Transverse colon (tissue), 4 donors: ENCODE measurements around the gene ZC3H12C. TPM values are rescaled to one million over a fixed set of nuclear protein-coding genes. Genes with fewer than 3 reads are reported as not detected.

Experiments
- DNase-seq: peaks from one replicate; pipeline ENCODE4 v3.0.0-alpha.2; 2019
- H3K27ac ChIP-seq, 4 donors: fragments of 200-600 bp; sonication (generic); 2 replicates each; pipeline ENCODE4 v1.5.1; 2016 to 2018; ENCODE audit warnings: inconsistent platforms in 4 of 4
- H3K27me3 ChIP-seq: fragments of 200-600 bp; sonication (generic); 2 replicates; pipeline ENCODE4 v1.5.1; 2017; ENCODE audit warnings: inconsistent platforms
- H3K36me3 ChIP-seq, 4 donors: fragments of 200-600 bp; sonication (generic); 2 replicates each; pipeline ENCODE4 v1.5.1; 2017 to 2019; ENCODE audit warnings: inconsistent platforms in 4 of 4
- H3K4me1 ChIP-seq, 4 donors: fragments of 200-600 bp; sonication (generic); 2 replicates each; pipeline ENCODE4 v1.5.1; 2017 to 2020; ENCODE audit warnings: inconsistent platforms in 4 of 4
- H3K4me3 ChIP-seq, 4 donors: fragments of 200-600 bp; sonication (generic); 1 replicate in 1 of 4; 2 replicates in 3 of 4; pipeline versions ENCODE4 v1.5.1 to v1.6.1; 2017 to 2019; ENCODE audit warnings: inconsistent platforms in 4 of 4
- H3K9me3 ChIP-seq, 2 donors: fragments of 200-600 bp; sonication (generic); 2 replicates each; pipeline ENCODE4 v1.5.1; 2017 to 2019; ENCODE audit warnings: inconsistent platforms in 2 of 2
- CTCF ChIP-seq, 5 experiments: fragments of 200-600 bp in 3 of 5; fragments of 450-650 bp in 2 of 5; sonication (generic) in 3 of 5; IDR thresholded peaks; 1 replicate in 2 of 5; 2 replicates in 3 of 5; pipeline ENCODE4 v1.5.1; 2016 to 2017; ENCODE audit warnings: antibody characterized with exemption in 5 of 5, inconsistent platforms in 3 of 5, mild to moderate bottlenecking in 2 of 5, moderate library complexity in 1 of 5
- EP300 ChIP-seq: sonication (generic); formaldehyde crosslinking; IDR thresholded peaks from one replicate; pipeline ENCODE4 v1.6.1; 2017; ENCODE audit warnings: antibody characterized with exemption, low read depth
- POLR2A ChIP-seq: fragments of 450-650 bp; IDR thresholded peaks from one replicate; pipeline ENCODE4 v1.6.1; 2016; ENCODE audit warnings: antibody characterized with exemption, mild to moderate bottlenecking, moderate library complexity
- POLR2AphosphoS5 ChIP-seq, 3 donors: sonication (generic); formaldehyde crosslinking; IDR thresholded peaks; one replicate each; pipeline ENCODE4 v1.6.1; 2016; ENCODE audit warnings: antibody characterized with exemption in 3 of 3
- WGBS, 2 donors: methylation state at CpG; one replicate each; pipeline ENCODE4 v1.1.5; 2018; ENCODE audit warnings: low coverage in 1 of 2; 5-methylcytosine and 5-hydroxymethylcytosine counted together
- in situ Hi-C, 4 donors: fragments of 200-750 bp; cut with MboI; loops; one replicate each; pipeline versions ENCODE4 v1.15.0 to v1.15.1; 2017; ENCODE audit warnings: low sequenced_read_pairs in 3 of 4, low pct_ligation_motif_present in 1 of 4, low pct_unique_long_range_greater_than_20kb in 1 of 4
- intact Hi-C: fragments of 100-400 bp; cut with DNase I; formaldehyde crosslinking; loops from one replicate; pipeline ENCODE4 v1.15.1; 2023; ENCODE audit warnings: low total_unique reads
- total RNA-seq, 4 donors: library from RNA; depleted of rRNA; stranded (reverse); fragments of >200 nt; gene quantifications; one replicate each; pipeline ENCODE4 v1.1.0, GENCODE V29; 2016

Gene ZC3H12C
- total RNA-seq, 4 donors from 2014 or later: 6.4 to 21.2 (median 14.4) TPM

GRCh38 chr11:110168033-110168803 is 75.0 kb downstream of the ZC3H12C start:
- intact Hi-C loops (no loop called here), in situ Hi-C loops (loop anchor here in 1 of 4 donors (25.0 kb wide), 1 partner anchor 206 kb away; no protein-coding TSS in a partner anchor)
- H3K27me3 ChIP-seq: no peaks in the 10 kb centered on the region
- WGBS, 2 donors: 79 to 83% methylated on average over 5 of the region's 5 CpGs
- TF ChIP-seq POLR2AphosphoS5 (IDR thresholded peaks at IDR 0.05) (no peak), POLR2A (no peak), CTCF (IDR thresholded peaks at IDR 0.05) (no peak), EP300 (no peak)
- H3K9me3 ChIP-seq: no peaks in the 10 kb centered on the region
- DNase-seq: no peak
- no peak overlapping the region for H3K27ac ChIP-seq
- no peaks in the 10 kb centered on the region for H3K4me1 ChIP-seq
- no peak overlapping the region for H3K4me3 ChIP-seq
- peaks cover 0 to 9% (median 0%) of the 10 kb centered on the region in 4 donors for H3K36me3 ChIP-seq

- no peak overlapping the region for H3K27ac ChIP-seq
- DNase-seq: no peak
- TF ChIP-seq POLR2AphosphoS5 (IDR thresholded peaks at IDR 0.05) (no peak), CTCF (IDR thresholded peaks at IDR 0.05) (no peak), POLR2A (no peak), EP300 (no peak)
- no peaks in the 10 kb centered on the region for H3K9me3 ChIP-seq
- no peak overlapping the region for H3K4me3 ChIP-seq
- intact Hi-C loops (no loop called here), in situ Hi-C loops (loop anchor here in 1 of 4 donors (25.0 kb wide), 1 partner anchor 207 kb away; no protein-coding TSS in a partner anchor)
- peaks cover 0 to 4% (median 0%) of the 10 kb centered on the region in 4 donors for H3K36me3 ChIP-seq
- 44 to 56% methylated on average over 2 of the region's 2 CpGs for WGBS, 2 donors
- H3K27me3 ChIP-seq: no peaks in the 10 kb centered on the region
- H3K4me1 ChIP-seq: peaks cover 0 to 12% (median 2%) of the 10 kb centered on the region in 4 donors
Observed at GRCh38 chr11:110169738-110170137, 76.5 kb downstream of the ZC3H12C start.

DNA sequence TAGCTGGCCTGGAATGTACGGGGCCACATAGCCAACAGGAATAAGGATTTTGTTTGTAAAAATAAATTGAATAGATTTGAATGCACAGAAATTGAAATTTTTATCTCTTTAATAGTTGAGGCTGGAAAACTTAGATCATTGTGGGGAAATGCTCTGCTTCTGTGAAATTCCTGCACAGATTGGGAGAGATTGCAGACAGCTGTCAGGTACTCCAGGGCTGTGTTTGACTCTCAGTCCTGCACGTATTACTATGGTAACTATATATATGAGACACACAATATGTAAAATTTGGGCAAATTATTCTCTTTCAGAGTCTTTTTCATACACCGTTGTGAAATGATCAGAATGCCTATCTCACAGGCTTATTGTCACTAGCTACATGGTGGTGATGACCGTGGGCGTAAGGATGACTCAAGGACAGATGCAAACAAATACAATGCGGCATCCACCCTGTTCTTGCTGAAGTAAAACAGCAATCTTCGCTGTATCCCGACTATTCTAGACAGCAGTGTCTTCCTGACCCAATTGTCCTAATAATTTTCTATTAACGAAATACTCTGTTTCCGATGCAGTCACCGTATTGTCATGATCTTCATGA is 79.4 kb downstream of the ZC3H12C start:
- in situ Hi-C loops (loop anchor here in 1 of 4 donors (25.0 kb wide), 1 partner anchor 210 kb away; no protein-coding TSS in a partner anchor), intact Hi-C loops (no loop called here)
- no peak for TF ChIP-seq CTCF (IDR thresholded peaks at IDR 0.05)
- no peak for TF ChIP-seq EP300
- no peak for TF ChIP-seq POLR2AphosphoS5 (IDR thresholded peaks at IDR 0.05)
- no peak for TF ChIP-seq POLR2A
- H3K27me3 ChIP-seq: no peaks in the 10 kb centered on the region
- DNase-seq: no peak
- peaks cover 0 to 12% (median 2%) of the 10 kb centered on the region in 4 donors for H3K4me1 ChIP-seq
- H3K27ac ChIP-seq: no peak overlapping the region
- H3K36me3 ChIP-seq: no peaks in the 10 kb centered on the region
- WGBS, 2 donors: 89 to 93% methylated on average over 11 of the region's 11 CpGs
- no peak overlapping the region for H3K4me3 ChIP-seq
- H3K9me3 ChIP-seq: no peaks in the 10 kb centered on the region
